Neuronal stem cell (in vitro differentiated cells): Measurements from ENCODE around the gene MYOZ2.
A peak's percentile ranks its signal among the peaks of the same experiment; 100 is the strongest.
"Not testable (repeated sequence)": the region's sequence is repeated elsewhere in the genome, so short reads cannot be mapped to it uniquely, and the experiment has no call there.

Source experiments
- DNase-seq: peaks from one replicate; pipeline ENCODE4 v3.0.0-alpha.2; 2013; ENCODE audit warnings: low spot score
- H2AFZ ChIP-seq: one replicate; pipeline ENCODE4 v1.6.1; 2013; ENCODE audit warnings: mild to moderate bottlenecking, low read length, inconsistent platforms
- H2AK5ac ChIP-seq: 2 replicates; pipeline ENCODE4 v1.6.1; 2013; ENCODE audit warnings: low read depth, mild to moderate bottlenecking, inconsistent platforms, low read length, moderate library complexity, mixed read lengths
- H2BK120ac ChIP-seq: 2 replicates; pipeline ENCODE4 v1.6.1; 2013; ENCODE audit warnings: low read depth, mild to moderate bottlenecking, inconsistent platforms, low read length, moderate library complexity, mixed read lengths
- H2BK12ac ChIP-seq: one replicate; pipeline ENCODE4 v1.6.1; 2013; ENCODE audit warnings: low read length, inconsistent platforms
- H2BK15ac ChIP-seq: 2 replicates; pipeline ENCODE4 v1.6.1; 2013; ENCODE audit warnings: mild to moderate bottlenecking, low read length, inconsistent platforms, mixed read lengths
- H2BK5ac ChIP-seq: one replicate; pipeline ENCODE4 v1.6.1; 2013; ENCODE audit warnings: inconsistent platforms, mild to moderate bottlenecking, low read length, moderate library complexity
- H3K14ac ChIP-seq: one replicate; pipeline ENCODE4 v1.6.1; 2013; ENCODE audit warnings: low read length, inconsistent platforms
- H3K18ac ChIP-seq: 2 replicates; pipeline ENCODE4 v1.6.1; 2013; ENCODE audit warnings: low read length, inconsistent platforms
- H3K23ac ChIP-seq: 2 replicates; pipeline ENCODE4 v1.6.1; 2013; ENCODE audit warnings: low read depth, mild to moderate bottlenecking, mixed read lengths, low read length, inconsistent platforms; ENCODE audit not compliant: poor library complexity
- H3K27ac ChIP-seq: replicated peaks from 3 replicates; pipeline ENCODE4 v1.5.1; 2013; ENCODE audit warnings: low read length, inconsistent platforms
- H3K27me3 ChIP-seq, 3 experiments: 2 replicates each; pipeline ENCODE4 v1.6.1; 2013; ENCODE audit warnings: low read length in 3 of 3, mild to moderate bottlenecking in 2 of 3, inconsistent platforms in 1 of 3, low read depth in 1 of 3, mixed read lengths in 1 of 3, moderate library complexity in 1 of 3; ENCODE audit not compliant: control insufficient read depth in 3 of 3, insufficient read depth in 3 of 3
- H3K36me3 ChIP-seq, 2 donors: replicated peaks in 1 of 2; 2 replicates each; pipeline ENCODE4 v1.6.1; 2013; ENCODE audit warnings: low read length in 2 of 2; ENCODE audit not compliant: control insufficient read depth in 2 of 2, insufficient read depth in 2 of 2
- H3K4ac ChIP-seq: 2 replicates; pipeline ENCODE4 v1.6.1; 2013; ENCODE audit warnings: inconsistent platforms, mild to moderate bottlenecking, low read length, moderate library complexity
- H3K4me1 ChIP-seq, 2 donors: 1 replicate in 1 of 2; 2 replicates in 1 of 2; pipeline ENCODE4 v1.6.1; 2013; ENCODE audit warnings: low read length in 2 of 2, low read depth in 1 of 2; ENCODE audit not compliant: control insufficient read depth in 2 of 2, insufficient read depth in 1 of 2
- H3K4me2 ChIP-seq: one replicate; pipeline ENCODE4 v1.6.1; 2013; ENCODE audit warnings: mild to moderate bottlenecking, low read length, inconsistent platforms; ENCODE audit not compliant: insufficient read depth, poor library complexity, severe bottlenecking
- H3K4me3 ChIP-seq, 2 donors: 2 replicates each; pipeline ENCODE4 v1.5.1; 2013; ENCODE audit warnings: low read length in 2 of 2, mild to moderate bottlenecking in 2 of 2, inconsistent platforms in 1 of 2, moderate library complexity in 1 of 2
- H3K79me1 ChIP-seq: one replicate; pipeline ENCODE4 v1.6.1; 2013; ENCODE audit warnings: low read depth, mild to moderate bottlenecking, inconsistent platforms, low read length, moderate library complexity
- H3K9ac ChIP-seq: one replicate; pipeline ENCODE4 v1.6.1; 2013; ENCODE audit warnings: mild to moderate bottlenecking, low read depth, low read length, inconsistent platforms; ENCODE audit not compliant: poor library complexity
- H3K9me3 ChIP-seq, 2 donors: replicated peaks in 1 of 2; 2 replicates each; pipeline versions ENCODE3 to v1.6.1; 2013; ENCODE audit warnings: low read length in 2 of 2, mild to moderate bottlenecking in 2 of 2, inconsistent platforms in 1 of 2, low read depth in 1 of 2, mixed read lengths in 1 of 2, moderate library complexity in 1 of 2; ENCODE audit not compliant: control insufficient read depth in 2 of 2, insufficient read depth in 1 of 2
- H4K8ac ChIP-seq: one replicate; pipeline ENCODE4 v1.6.1; 2013; ENCODE audit warnings: low read depth, mild to moderate bottlenecking, inconsistent platforms, low read length, moderate library complexity
- H4K91ac ChIP-seq: one replicate; pipeline ENCODE4 v1.6.1; 2013; ENCODE audit warnings: low read length, low read depth, mild to moderate bottlenecking, inconsistent platforms; ENCODE audit not compliant: poor library complexity
- WGBS, 2 donors: extraction: QIAGEN DNeasy Blood & Tissue Kit; methylation state at CpG; one replicate each; pipeline ENCODE4 v1.1.7; 2013; ENCODE audit warnings: missing lambda C conversion rate in 2 of 2, mixed read lengths in 1 of 2; ENCODE audit not compliant: insufficient read length in 2 of 2, insufficient replicate concordance in 1 of 2; ENCODE audit errors: extremely low coverage in 2 of 2; 5-methylcytosine and 5-hydroxymethylcytosine counted together

The MYOZ2 gene

GRCh38 chr4:119141283-119141682 lies 5.7 kb downstream of the MYOZ2 start:
- H3K4ac ChIP-seq, H3K9me3 ChIP-seq, H4K91ac ChIP-seq, H3K4me3 ChIP-seq, DNase-seq, H3K9ac ChIP-seq, H2AFZ ChIP-seq, H3K4me1 ChIP-seq, H2AK5ac ChIP-seq, H2BK120ac ChIP-seq, H3K18ac ChIP-seq, H3K4me2 ChIP-seq, H2BK5ac ChIP-seq, H3K27ac ChIP-seq, H4K8ac ChIP-seq, H3K23ac ChIP-seq, H3K36me3 ChIP-seq, H2BK15ac ChIP-seq, H3K79me1 ChIP-seq, H2BK12ac ChIP-seq, H3K27me3 ChIP-seq, H3K14ac ChIP-seq: not testable (repeated sequence)
- no CpG with 5 or more reads among the region's 4 CpGs for WGBS, 2 donors

- Histone ChIP-seq H3K9me3 (no peaks in the 10 kb centered on the region), H3K9ac (no peak overlapping the region), H3K4me3 (no peak overlapping the region), H2BK5ac (no peak overlapping the region), H3K4ac (no peak overlapping the region), H3K4me1 (peaks cover 0 to 1% of the 10 kb centered on the region in 2 donors), H3K27ac (no peak overlapping the region), H3K27me3 (no peaks in the 10 kb centered on the region), H2AFZ (no peak overlapping the region), H4K8ac (no peak overlapping the region), H3K79me1 (no peaks in the 10 kb centered on the region), H3K23ac (no peak overlapping the region), H2BK120ac (no peak overlapping the region), H3K4me2 (no peak overlapping the region), H2BK15ac (no peak overlapping the region), H3K14ac (no peak overlapping the region), H3K18ac (no peak overlapping the region), H2BK12ac (no peak overlapping the region), H4K91ac (no peak overlapping the region), H3K36me3 (no peaks in the 10 kb centered on the region), H2AK5ac (no peak overlapping the region)
- DNase-seq, result no peak
Observed at GRCh38 chr4:119142833-119143232, 7.2 kb downstream of the MYOZ2 start.

GRCh38 chr4:119143341-119143740 lies 7.7 kb downstream of the MYOZ2 start:
- no CpG with 5 or more reads among the region's 10 CpGs for WGBS, 2 donors
- H3K27ac ChIP-seq, H3K27me3 ChIP-seq, H3K4me3 ChIP-seq, H2AK5ac ChIP-seq, H3K36me3 ChIP-seq, H2AFZ ChIP-seq, H3K4me2 ChIP-seq, H2BK15ac ChIP-seq, H3K9me3 ChIP-seq, H3K23ac ChIP-seq, H2BK120ac ChIP-seq, H3K9ac ChIP-seq, H3K79me1 ChIP-seq, H4K91ac ChIP-seq, H3K4ac ChIP-seq, DNase-seq, H3K4me1 ChIP-seq, H3K14ac ChIP-seq, H4K8ac ChIP-seq, H2BK5ac ChIP-seq, H2BK12ac ChIP-seq, H3K18ac ChIP-seq: not testable (repeated sequence)

- Histone ChIP-seq H4K91ac (no peak overlapping the region), H3K79me1 (no peaks in the 10 kb centered on the region), H2BK120ac (no peak overlapping the region), H4K8ac (no peak overlapping the region), H3K4ac (no peak overlapping the region), H2BK15ac (no peak overlapping the region), H3K23ac (no peak overlapping the region), H2AK5ac (no peak overlapping the region), H3K18ac (no peak overlapping the region), H3K27ac (no peak overlapping the region), H3K9me3 (no peaks in the 10 kb centered on the region), H3K4me1 (no peaks in the 10 kb centered on the region), H2AFZ (peak overlapping the region; percentile 75), H3K4me2 (no peak overlapping the region), H2BK12ac (no peak overlapping the region), H3K14ac (no peak overlapping the region), H3K36me3 (no peaks in the 10 kb centered on the region), H3K27me3 (no peaks in the 10 kb centered on the region), H2BK5ac (no peak overlapping the region), H3K9ac (no peak overlapping the region), H3K4me3 (no peak overlapping the region)
- no peak for DNase-seq
- WGBS, 2 donors, result no CpG with 5 or more reads among the region's 7 CpGs
Observed at GRCh38 chr4:119149110-119149509, 13.5 kb downstream of the MYOZ2 start.
